ENCODE results near the gene VTI1A.

Gene VTI1A

GRCh38 chr10:112835217-112835715 lies 388.3 kb downstream of the VTI1A start:
- Histone ChIP-seq H3K4me3 (ENCODE audit: low read depth, low read length) (no peak overlapping the region), H3K4me1 (ENCODE audit: control insufficient read depth, insufficient read depth, low read length) (no peaks in the 10 kb centered on the region), H3K36me3 (ENCODE audit: control insufficient read depth in 2 of 2, insufficient read depth in 1 of 2, low read length in 2 of 2) (no peaks in the 10 kb centered on the region), H3K9me3 (ENCODE audit: control insufficient read depth, insufficient read depth, low read depth, low read length) (no peaks in the 10 kb centered on the region), H3K27ac (ENCODE audit: extremely low read depth, low read depth, low read length) (no peak overlapping the region)
- no peak for TF ChIP-seq ZNF302 (tag by site-specific recombination; IDR thresholded peaks at IDR 0.05; ENCODE audit: low read depth)
- TF ChIP-seq, protein P1, sequence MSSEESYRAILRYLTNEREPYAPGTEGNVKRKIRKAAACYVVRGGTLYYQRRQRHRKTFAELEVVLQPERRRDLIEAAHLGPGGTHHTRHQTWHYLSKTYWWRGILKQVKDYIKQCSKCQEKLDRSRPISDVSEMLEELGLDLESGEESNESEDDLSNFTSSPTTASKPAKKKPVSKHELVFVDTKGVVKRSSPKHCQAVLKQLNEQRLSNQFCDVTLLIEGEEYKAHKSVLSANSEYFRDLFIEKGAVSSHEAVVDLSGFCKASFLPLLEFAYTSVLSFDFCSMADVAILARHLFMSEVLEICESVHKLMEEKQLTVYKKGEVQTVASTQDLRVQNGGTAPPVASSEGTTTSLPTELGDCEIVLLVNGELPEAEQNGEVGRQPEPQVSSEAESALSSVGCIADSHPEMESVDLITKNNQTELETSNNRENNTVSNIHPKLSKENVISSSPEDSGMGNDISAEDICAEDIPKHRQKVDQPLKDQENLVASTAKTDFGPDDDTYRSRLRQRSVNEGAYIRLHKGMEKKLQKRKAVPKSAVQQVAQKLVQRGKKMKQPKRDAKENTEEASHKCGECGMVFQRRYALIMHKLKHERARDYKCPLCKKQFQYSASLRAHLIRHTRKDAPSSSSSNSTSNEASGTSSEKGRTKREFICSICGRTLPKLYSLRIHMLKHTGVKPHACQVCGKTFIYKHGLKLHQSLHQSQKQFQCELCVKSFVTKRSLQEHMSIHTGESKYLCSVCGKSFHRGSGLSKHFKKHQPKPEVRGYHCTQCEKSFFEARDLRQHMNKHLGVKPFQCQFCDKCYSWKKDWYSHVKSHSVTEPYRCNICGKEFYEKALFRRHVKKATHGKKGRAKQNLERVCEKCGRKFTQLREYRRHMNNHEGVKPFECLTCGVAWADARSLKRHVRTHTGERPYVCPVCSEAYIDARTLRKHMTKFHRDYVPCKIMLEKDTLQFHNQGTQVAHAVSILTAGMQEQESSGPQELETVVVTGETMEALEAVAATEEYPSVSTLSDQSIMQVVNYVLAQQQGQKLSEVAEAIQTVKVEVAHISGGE (tag by site-specific recombination; conservative IDR thresholded peaks at IDR 0.05; ENCODE audit: low read depth): no peak
- no peak for TF ChIP-seq MEIS1 (CRISPR knock-in tag; IDR thresholded peaks at IDR 0.05; ENCODE audit: borderline replicate concordance)
- TF ChIP-seq ZNF292 (tag by site-specific recombination; IDR thresholded peaks at IDR 0.05; ENCODE audit: borderline replicate concordance, low read depth): no peak
- no peak for TF ChIP-seq FEZF1 (tag by site-specific recombination; IDR thresholded peaks at IDR 0.05)
- TF ChIP-seq GLIS1 (tag by site-specific recombination; IDR thresholded peaks at IDR 0.05): 0 out of 2 replicates have a peak, but pooled peaks have one; percentile 10
- ChIA-PET POLR2A (interaction anchor here (0.6 kb wide), 1 partner anchor 14 kb away, joined by 3 read pairs; no protein-coding TSS in a partner anchor), CTCF (no interaction called here)

DNA sequence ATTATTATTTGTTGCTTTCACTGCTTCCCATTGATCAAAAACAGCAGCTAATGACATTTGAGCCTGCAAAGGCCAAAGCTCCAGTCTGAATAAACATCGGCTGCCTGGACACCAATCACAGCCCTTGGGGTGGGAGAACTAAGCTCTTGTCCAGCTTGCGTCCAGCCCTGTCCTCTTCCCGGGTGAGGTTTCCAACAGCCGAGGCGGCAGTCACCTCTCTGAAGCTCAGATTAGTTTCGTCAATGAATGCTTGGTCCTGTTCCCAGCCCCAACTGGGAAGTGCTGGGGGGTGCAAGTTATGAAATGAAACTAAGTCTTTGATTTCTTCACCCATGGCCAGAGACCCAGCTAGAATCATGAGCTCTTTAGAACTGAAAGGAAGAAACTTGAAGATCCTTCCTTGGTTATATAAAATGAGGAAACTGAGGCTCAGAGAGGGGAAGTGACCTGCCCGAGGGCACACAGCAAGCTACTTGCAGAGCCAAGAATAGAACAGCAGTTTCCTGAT lies 389.0 kb downstream of the VTI1A start:
- H3K27ac ChIP-seq (ENCODE audit: extremely low read depth, low read depth, low read length): no peak overlapping the region
- no peak overlapping the region for H3K4me3 ChIP-seq (ENCODE audit: low read depth, low read length)
- H3K36me3 ChIP-seq (ENCODE audit: control insufficient read depth in 2 of 2, insufficient read depth in 1 of 2, low read length in 2 of 2): no peaks in the 10 kb centered on the region
- POLR2A ChIA-PET: no interaction called here
- no peak for TF ChIP-seq ZNF416 (tag by site-specific recombination; IDR thresholded peaks at IDR 0.05)
- no peak for TF ChIP-seq ZFHX2 (tag by site-specific recombination; conservative IDR thresholded peaks at IDR 0.05)
- TF ChIP-seq ZBTB48 (tag by site-specific recombination; IDR thresholded peaks at IDR 0.05): no peak
- TF ChIP-seq PRDM10 (tag by site-specific recombination; IDR thresholded peaks at IDR 0.05): no peak
- no peak for TF ChIP-seq ZFP41 (tag by site-specific recombination; IDR thresholded peaks at IDR 0.05; ENCODE audit: borderline replicate concordance)
- TF ChIP-seq, protein P2, sequence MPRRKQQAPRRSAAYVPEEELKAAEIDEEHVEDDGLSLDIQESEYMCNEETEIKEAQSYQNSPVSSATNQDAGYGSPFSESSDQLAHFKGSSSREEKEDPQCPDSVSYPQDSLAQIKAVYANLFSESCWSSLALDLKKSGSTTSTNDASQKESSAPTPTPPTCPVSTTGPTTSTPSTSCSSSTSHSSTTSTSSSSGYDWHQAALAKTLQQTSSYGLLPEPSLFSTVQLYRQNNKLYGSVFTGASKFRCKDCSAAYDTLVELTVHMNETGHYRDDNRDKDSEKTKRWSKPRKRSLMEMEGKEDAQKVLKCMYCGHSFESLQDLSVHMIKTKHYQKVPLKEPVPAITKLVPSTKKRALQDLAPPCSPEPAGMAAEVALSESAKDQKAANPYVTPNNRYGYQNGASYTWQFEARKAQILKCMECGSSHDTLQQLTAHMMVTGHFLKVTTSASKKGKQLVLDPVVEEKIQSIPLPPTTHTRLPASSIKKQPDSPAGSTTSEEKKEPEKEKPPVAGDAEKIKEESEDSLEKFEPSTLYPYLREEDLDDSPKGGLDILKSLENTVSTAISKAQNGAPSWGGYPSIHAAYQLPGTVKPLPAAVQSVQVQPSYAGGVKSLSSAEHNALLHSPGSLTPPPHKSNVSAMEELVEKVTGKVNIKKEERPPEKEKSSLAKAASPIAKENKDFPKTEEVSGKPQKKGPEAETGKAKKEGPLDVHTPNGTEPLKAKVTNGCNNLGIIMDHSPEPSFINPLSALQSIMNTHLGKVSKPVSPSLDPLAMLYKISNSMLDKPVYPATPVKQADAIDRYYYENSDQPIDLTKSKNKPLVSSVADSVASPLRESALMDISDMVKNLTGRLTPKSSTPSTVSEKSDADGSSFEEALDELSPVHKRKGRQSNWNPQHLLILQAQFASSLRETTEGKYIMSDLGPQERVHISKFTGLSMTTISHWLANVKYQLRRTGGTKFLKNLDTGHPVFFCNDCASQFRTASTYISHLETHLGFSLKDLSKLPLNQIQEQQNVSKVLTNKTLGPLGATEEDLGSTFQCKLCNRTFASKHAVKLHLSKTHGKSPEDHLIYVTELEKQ (tag by site-specific recombination; IDR thresholded peaks at IDR 0.05; ENCODE audit: borderline replicate concordance): no peak
- TF ChIP-seq ZNF155 (tag by site-specific recombination; IDR thresholded peaks at IDR 0.05): no peak
- no peak for TF ChIP-seq ZNF23 (tag by site-specific recombination; IDR thresholded peaks at IDR 0.05; ENCODE audit: borderline replicate concordance)
- TF ChIP-seq EGR2 (tag by site-specific recombination; IDR thresholded peaks at IDR 0.05; ENCODE audit: low read depth): no peak
- no peak for TF ChIP-seq ZNF202 (tag by site-specific recombination; IDR thresholded peaks at IDR 0.05; ENCODE audit: borderline replicate concordance)
- TF ChIP-seq ZNF366 (tag by site-specific recombination; conservative IDR thresholded peaks at IDR 0.05): no peak
- H3K9me3 ChIP-seq (ENCODE audit: control insufficient read depth, insufficient read depth, low read depth, low read length): no peaks in the 10 kb centered on the region
- H3K4me1 ChIP-seq (ENCODE audit: control insufficient read depth, insufficient read depth, low read length): no peaks in the 10 kb centered on the region
- CTCF ChIA-PET: interaction anchor here (0.6 kb wide), 1 partner anchor 367 kb away, joined by 3 read pairs; no protein-coding TSS in a partner anchor
